Hypothalamus (tissue), 51 donors: ENCODE data around the gene TMEM80.

ENCODE experiments used
- DNase-seq, 51 donors: peaks; one replicate each; lab custom pipeline; 2025; lab: John Stamatoyannopoulos, UW

The TMEM80 gene

DNA sequence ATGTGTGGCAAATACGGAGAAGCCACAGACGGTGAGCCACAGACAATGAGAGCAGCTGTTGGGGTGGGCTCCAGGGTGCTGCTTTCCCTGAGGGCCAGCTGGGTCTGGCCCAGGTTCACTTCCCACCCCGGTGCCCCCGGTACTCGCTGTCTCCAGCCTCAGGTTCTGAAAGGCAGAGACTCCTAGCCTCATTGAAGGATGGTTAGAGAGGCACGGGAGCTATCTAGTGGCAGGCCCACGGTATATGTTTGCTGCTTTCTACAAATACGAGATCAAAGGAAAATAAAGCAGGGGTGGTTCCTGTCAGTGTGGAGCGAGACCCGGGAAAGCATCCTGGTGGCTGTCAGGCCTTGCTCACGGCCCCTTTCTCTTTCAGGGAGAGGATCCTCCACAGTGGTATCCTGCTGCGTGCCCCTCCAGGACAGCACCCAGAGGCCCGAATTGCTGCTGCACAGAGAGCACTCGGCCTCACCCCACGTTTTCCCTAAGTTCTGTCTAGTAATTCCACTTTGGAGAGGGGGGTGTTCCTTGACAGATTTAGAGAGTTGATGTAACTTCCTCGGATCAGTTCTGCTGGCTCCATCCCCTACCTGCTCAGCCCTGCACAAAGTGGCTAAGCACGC is 3.0 kb downstream of the TMEM80 start:
- no peak for DNase-seq

DNA sequence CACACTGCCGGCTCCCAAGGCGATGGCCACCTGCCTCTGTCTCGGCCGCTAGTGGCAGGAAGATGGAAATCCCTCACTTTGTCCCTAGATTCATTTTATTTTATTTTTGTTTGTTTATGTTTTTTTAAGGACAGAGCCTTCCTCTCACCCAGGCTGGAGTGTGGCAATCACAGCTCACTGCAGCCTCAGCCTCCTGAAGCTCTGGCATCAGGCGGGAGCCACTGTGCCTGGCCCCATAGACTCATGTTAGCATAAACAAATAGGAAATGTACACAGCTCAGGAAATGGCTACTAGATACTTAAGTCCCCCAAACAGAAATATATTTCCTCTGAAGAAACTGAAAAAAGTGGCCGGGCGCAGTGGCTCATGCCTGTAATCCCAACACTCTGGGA is 3.5 kb downstream of the TMEM80 start:
- no peak for DNase-seq

DNA sequence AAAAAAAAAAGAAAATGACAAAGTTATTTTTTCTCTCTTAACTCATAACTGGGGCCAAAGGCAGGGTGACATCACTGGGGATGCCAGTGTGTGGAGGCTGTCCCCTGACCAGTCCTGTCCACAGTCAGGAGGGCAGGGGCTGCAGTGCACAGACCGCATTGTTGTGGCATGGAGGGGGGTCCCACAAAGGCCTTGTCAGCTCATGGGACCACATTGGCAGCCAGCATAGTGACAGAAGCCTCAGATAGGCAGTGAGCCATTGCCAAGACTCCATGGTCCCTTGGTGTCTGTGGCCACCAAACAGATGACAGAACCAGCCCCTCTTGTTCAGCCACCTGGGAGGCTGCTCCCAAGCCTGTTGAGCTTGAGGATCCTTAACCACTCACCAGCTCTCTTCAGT is 4.1 kb downstream of the TMEM80 start:
- no peak for DNase-seq

DNA sequence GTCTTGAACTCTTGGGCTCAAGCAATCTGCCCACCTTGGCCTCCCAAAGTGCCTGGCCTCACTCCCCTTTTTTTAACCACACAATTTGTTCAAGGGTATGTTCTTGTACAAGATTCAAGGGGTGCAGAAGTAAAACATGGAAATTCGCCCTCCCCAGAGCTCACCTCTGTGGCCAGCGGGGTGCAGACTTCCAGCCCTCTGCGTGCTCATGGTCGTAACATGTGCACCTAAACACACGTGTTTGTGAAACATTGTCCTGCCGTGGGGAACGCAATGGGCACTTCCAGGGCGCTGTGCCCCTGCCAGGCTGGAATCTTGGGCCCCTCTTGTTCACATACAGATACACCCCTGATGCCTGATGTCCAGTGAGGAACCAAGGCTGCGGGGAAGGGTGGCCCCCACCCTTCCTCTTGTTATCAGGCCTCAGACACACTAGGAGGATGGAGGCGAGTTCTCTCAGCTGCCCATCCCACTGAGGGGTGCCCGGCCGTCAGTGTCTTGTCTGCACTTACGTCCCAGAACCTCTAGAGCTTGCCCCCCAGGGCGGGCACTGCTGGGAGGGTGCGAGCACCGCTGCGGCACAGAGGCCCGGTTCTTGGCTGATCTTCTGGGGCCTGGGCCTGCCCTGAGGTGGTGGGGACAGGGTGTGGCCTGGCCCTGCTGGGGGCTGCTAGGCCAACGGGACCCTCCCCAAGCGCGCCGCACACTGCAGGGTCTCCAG is 6.3 kb downstream of the TMEM80 start:
- DNase-seq = no peak

DNA sequence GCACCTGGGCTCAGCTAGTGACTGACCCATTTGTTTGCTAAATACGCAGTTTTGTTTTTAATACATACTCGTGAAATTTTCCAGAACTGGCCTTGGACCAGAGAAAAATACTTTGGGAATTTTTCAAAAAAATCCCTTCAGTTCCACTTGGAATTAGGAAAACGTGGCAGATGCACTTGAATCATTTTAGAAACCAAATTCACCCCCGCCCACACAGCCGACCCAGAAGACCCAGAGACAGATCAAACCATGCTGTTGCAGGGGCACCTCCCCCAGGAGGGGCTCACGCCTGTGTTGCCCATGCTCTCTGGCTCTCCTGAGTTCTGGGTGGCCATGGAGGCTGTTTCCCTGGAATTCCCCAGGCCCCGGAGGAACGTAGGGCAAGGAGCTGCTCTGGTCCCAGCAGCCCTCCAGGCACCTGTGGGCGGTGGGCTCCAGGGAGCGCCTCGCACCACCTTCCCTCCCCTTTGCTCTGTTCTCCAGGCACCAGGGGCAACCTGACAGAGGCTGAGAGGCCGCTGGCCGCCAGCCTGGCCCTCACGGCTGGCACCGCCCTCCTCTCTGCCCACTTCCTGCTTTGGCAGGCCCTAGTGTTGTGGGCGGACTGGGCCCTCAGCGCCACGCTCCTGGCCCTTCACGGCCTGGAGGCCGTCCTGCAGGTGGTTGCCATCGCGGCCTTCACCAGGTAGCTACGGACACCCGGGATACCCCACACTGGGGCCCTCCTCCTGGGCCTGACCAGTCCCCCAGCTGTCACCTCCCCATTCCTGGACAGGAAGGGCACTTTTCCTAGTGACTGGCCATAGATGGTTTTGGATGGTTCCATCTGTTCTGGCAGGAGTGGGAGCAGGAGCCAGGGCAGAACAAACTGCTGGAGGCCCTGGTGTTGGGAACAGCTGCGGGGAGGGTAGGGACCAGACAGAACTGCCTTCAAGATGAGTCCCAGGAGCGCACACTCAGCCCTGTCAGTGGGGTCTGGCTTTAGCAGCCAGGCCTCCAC is 7.1 kb downstream of the TMEM80 start:
- DNase-seq = peak in 8 of 51 donors; percentile 14 to 50 (median 28)

DNA sequence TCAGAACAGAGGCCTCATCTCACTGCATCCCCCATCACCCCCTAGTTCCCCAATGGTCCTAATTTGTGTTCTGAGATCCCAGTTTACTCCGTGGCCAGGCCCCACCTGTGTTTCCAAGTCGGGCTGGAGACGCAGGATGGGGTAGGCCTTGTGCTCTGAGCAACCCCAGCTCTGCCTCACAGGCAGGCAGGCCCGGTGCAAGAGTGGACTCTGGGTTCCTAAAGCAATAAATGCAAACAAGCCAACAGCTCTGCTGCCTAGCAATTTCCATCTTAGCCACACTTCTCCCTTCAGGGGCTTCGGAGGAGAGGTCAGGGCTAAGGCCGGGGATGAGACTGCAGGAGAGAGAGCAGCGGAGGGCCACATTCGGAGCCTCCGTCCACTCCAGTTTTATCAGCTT is 7.9 kb downstream of the TMEM80 start:
- DNase-seq = no peak

DNA sequence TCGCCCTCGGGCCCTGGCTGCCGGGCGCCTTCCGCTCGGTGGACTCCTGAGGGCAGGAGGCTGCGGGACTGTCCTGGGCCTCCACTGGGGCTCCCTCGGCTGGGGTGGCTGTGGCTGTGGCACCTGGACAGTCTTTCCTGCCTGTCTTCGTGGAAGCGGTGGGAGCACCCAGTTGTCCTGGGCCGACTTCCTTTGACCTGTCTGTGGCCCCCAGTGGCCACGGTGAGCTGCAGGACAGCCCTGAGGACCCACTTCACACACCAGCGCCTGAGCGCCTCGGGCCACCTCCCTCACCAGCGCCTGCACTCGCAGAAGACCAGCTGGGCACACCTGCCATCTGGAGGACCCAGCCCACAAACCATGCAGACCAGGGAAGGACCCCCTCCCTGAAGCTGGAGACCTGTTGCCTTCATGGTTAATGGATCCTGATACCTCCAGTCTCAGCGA is 8.6 kb downstream of the TMEM80 start:
- DNase-seq = no peak

DNA sequence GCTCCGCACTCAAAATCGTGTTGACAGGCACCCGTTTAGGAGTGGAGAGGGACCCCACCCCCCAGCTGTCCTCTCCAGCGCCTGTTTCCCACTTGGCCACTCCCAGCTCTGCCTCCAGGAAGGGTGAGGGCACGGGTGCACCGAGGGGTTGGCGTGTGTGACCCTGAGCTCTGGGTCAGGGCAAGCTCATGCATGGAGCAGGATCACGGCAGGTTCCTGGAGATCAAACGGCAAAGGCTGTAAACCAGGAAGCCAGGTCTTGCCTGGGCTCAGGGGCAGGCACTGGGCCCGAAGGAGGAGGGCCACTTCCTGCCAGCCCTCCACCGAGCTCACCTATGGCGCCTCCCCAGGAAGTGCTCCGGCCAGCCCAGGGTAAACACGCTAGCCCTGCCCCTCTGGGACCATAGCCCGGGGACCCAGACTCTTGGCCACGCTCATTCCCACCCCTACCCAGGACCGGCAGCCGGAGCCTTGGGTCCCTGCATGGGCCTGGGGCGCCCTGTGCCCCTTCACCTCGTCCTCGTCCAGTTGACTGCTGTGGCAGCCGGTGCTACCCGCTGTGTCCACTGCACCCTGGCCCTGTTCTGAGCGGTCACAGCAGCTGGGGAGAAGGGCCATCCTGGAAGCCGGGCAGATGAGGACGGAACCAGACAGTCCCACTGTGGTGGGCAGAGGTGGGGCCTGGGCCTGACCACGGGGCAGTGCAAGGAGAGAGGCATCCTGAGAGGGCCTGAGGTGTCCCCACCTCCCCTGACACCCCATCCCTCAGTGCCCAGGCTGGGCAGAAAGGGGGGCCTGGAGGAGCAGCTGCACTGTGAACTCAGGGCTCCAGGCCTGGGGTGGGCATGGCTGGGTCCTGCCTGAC is 9.4 kb downstream of the TMEM80 start:
- no peak for DNase-seq

DNA sequence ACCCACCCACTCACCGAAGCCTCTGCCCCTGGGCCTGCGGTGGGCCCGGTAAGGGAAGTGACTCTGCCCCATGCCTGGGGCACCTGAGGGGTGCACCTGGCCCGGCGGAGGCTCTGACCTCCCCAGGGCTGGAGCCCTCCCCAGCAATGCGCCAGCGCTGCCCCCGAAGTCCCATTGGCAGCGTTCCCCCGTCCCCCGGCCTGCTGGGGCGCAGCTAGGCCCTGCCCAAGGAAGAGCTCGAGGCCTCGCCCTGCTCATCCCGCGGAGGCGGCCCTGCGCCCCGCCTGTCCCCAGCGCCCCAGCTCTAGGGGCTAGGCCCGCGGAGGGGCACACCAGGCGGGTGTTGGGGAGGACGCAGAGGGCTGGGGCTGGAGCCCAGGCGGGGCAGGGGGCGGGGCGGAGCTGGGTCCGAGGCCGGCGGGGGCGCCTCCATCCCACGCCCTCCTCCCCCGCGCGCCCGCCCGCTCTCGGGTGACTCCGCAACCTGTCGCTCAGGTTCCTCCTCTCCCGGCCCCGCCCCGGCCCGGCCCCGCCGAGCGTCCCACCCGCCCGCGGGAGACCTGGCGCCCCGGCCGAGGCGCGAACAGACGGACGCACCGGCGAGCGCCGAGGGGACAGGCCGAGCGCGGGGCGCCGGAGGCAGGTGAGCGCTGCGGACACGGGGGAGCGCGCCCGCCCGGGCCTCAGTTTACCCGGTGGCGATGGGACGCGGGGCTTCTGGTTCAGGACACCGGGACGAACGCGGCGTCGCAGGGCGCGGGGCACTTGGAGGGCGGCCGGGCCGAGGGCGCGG is 10.2 kb downstream of the TMEM80 start, which contains the start of gene EPS8L2:
TSS of gene EPS8L2 (plus strand) at position 586 of the 793 bp plus-strand sequence. CDS start 3,177 bp downstream, outside the sequence.
- DNase-seq = no peak

DNA sequence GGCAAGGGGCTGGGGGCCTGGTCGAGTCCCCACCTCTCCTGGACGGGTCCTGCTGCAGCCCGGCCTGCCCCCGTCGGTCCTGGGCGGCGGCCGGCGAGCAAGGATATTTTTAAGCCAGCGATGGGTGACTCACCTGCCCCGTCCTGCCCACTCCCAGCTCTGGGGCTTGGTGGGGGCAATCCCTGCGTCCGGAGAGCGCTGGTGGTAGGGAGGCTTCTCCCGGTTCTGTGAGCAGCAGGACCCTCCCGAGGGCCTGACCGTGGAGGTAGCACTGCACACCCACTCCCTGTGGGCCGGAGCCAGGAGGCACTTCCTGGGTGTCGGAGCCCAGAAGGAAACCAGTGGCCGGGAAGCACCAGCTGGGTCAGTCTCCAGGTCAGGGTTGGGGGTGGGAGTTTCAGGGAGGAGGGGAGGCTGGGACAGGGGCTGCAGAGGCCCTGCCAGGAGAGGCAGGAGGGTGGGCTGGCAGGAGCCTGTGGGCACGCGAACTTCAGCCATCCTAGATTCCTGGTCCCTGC is 10.9 kb downstream of the TMEM80 start:
- no peak for DNase-seq

DNA sequence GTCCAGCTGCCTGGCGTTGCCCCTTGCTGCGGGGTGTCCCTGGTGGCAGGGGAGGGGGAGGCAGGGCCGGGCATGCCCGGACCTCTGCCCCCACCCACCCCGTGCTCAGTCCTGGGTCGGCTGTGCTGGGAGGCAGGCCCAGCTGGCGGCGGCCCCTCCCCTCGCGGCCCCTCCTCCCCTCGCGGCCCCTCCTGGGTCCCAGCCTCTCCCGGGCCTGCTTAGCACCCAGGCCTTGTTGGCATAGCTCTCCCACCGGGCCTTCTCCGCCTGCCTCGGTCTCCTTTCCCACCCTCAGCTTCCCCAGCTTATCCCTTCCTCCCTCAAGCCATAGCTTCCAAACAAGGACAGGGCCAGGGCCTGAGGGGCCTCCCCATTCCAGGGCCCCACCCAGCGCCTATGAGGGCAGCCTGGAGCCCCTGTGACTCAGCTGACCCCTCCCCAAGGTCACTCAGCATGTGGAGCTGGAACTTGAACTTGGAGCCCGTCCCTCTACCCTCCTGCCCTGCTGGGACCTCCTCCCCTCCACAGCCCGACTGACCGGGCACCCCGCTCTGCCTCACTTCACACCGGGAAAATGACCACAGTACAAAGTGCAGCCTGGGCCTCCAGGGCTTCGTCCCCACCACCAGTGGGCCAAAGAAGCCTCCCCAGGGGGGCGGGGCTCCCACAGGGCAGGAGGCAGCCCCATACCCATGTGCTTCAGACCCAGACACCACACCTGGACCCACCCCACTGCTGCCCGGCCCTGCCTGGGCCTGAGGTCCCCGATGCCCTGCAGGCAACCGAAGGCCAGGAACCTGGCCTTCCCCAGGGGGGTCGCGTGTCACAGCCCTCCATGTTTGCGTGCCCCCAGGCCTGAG is 11.6 kb downstream of the TMEM80 start:
- peak in 8 of 51 donors; percentile 17 to 36 (median 34) for DNase-seq

DNA sequence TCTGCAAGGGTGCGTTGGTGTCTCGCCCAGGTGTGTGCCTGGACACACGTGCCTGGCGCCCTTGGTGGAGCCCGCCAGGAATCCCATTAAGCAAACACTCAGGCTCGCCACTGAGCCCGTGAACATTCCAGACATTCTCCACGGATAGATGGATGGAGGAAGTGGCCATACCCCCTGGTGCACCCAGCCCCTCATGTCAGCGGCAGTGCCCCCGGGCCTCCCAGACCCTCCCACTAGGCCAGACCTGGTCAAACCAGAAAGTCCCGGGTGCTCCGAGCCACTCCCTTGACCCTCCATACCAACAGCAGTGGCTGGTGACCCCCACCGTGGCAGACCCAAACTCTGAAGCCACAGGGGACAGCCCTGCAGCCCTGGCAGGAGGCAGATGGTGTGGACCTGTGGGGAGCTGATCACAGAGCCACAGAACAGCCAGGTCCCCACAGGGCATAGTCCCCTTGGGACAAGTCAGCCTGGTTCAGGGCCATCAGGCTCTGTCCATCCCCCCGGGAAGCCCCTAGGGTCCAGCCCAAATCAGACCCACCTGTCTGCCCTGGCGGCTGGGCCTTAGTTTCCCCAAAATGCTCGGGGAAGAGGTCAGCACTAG is 12.3 kb downstream of the TMEM80 start:
- no peak for DNase-seq

DNA sequence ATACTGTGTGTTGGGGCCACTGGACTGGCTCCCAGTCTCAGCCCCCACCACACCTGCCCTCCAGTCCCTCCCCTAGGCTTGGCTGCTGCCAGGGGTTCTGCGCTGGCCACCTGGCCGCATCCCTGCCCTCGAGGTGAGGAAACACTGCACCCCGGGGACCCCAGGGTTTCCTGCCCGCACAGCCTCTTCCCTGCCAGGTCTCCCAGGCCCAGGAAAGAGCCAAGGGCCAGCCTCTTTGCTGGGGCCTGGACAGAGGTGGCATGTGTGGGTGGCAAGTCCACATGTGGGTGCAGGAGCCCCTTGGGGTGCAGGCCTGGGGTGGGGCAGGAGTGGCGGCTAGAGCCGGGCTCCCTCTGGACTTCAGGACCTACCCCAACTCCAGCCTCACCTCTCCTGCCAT is 12.9 kb downstream of the TMEM80 start:
- no peak for DNase-seq

DNA sequence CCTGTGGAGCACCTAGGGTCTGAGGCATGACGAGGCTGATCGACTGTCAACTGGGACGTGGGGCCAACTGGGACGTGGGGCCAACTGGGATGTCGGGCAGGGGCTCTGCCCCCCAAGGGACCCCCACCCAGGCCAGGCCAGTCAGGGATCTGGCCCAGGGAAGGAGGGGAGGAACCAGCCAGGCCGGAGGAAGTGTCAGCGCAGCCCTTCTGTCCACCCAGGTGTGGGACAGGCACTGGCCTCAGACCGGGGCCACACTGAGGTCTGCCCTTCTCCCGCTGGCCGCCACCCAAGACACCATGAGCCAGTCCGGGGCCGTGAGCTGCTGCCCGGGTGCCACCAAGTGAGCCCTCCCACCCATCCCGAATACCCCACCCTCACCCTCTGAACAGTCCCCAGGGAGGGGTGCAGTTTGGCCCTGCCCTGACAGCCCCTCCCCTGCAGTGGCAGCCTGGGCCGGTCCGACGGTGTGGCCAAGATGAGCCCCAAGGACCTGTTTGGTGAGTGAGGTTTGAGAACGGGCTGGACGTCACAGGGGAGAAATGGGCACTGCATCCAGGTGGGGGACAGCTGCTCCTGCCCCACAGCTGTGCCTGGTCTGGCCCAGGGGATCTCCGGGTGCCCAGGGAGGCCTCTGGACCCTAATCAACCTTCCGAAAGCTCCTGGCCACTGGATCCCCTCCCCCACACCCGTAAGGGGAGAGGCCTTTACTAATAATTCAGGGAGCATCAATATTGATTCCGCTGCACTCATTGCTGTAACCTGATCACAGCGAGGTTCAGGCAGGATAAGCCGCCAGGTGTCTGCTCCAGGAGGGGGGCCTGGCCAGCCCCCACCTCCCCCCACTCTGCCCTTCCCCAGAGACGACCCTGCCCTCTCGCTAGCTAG is 13.7 kb downstream of the TMEM80 start:
- no peak for DNase-seq

DNA sequence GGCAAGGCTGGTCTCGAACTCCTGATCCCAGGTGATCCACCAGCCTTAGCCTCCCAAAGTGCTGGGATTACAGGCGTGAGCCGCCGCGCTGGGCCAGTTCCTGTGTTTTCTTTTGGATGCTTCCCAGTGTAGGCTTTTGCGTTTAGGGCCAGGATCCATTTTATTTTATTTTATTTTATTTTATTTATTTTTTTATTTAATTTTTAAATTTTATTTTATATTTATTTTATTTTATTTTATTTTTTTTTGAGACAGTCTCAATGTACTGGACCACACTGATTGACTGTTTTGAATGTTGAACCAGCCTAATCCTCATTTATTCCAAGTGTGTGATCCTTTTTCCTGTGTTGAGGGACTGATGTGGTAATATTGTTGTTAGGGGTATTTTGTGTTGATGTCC is 18.8 kb downstream of the TMEM80 start:
- no peak for DNase-seq

DNA sequence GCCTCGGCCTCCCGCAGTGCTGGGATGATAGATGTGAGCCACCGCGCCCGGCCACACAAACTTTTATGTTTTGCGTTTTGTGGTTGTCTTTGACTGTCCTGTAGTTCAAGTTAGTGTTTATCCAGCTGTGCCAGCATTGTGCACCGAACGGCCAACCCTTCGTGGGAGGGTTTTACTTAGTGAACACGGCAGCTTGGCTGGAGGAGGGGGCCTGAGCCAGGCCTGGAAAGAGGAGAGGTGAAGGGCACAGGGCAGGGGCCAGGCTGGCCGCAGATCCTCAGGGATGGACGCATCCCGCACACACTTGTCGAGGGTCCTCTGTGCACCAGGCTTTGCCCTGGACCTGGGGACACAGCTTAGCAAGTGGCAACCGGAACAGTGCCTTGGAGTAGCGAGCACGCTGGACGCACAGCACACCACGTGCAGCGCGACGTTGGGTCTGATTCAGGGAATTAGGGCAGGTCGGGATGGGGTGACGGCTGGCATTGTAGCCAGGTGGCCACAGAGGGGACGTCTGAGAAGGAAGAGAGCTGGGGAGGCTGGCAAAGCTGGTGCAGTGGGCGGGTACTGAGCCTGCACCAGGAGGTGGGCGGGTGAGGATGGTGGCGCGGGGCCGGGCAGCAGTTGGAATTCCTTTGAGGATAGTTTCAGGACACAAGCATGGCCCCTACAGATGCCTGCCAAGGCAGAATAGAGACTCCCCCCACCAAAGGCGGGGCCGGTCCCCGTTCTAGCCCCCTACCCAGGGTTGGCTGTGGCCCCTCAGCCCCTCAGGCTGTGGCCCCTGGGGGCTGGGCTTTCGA is 23.8 kb downstream of the TMEM80 start:
- no peak for DNase-seq
